ENCODE data around the gene CDK11B. TPM values are rescaled to one million over a fixed set of nuclear protein-coding genes. Genes with fewer than 3 reads are reported as not detected.
A peak's percentile ranks its signal among the peaks of the same experiment; 100 is the strongest.

The CDK11B gene
- total RNA-seq, 4 donors from 2014 or later, result 19.4 to 42.3 (median 21.8) TPM

- TF ChIP-seq POLR2A (IDR thresholded peaks at IDR 0.05) (no peak), CTCF (IDR thresholded peaks at IDR 0.05) (no peak)
- intact Hi-C loops (cut with DNase I; ENCODE audit: low total_unique reads), result no loop called here
- DNase-seq (ENCODE audit: low spot score in 2 of 2), result peak; percentile 66 to 96
- no peak overlapping the region for H3K4me3 ChIP-seq (ENCODE audit: low read depth, poor library complexity, severe bottlenecking)
- WGBS, 2 donors, result 4 to 6% methylated on average over 32 to 39 of the region's 81 CpGs
Measured at GRCh38 chr1:1630191-1630964, 28.4 kb downstream of the CDK11B start.

GRCh38 chr1:1629430-1630190 lies 29.2 kb downstream of the CDK11B start:
- DNase-seq (ENCODE audit: low spot score in 2 of 2), result peak in 1 of 2 donors; percentile 88
- no peak overlapping the region for H3K4me3 ChIP-seq (ENCODE audit: low read depth, poor library complexity, severe bottlenecking)
- no peak for TF ChIP-seq CTCF (IDR thresholded peaks at IDR 0.05)
- no peak for TF ChIP-seq POLR2A (IDR thresholded peaks at IDR 0.05)
- intact Hi-C loops (cut with DNase I; ENCODE audit: low total_unique reads), result no loop called here
- WGBS, 2 donors, result 43 to 60% methylated on average over 27 to 38 of the region's 48 CpGs

GRCh38 chr1:1628754-1629429 lies 29.9 kb downstream of the CDK11B start:
- intact Hi-C loops (cut with DNase I; ENCODE audit: low total_unique reads), result no loop called here
- H3K4me3 ChIP-seq (ENCODE audit: low read depth, poor library complexity, severe bottlenecking), result no peak overlapping the region
- 49 to 52% methylated on average over 7 to 41 of the region's 53 CpGs for WGBS, 2 donors
- DNase-seq (ENCODE audit: low spot score in 2 of 2), result peak in 1 of 2 donors; percentile 86
- TF ChIP-seq CTCF (IDR thresholded peaks at IDR 0.05), result no peak
- no peak for TF ChIP-seq POLR2A (IDR thresholded peaks at IDR 0.05)

- intact Hi-C loops (cut with DNase I; ENCODE audit: low total_unique reads), result no loop called here
- DNase-seq (ENCODE audit: low spot score in 2 of 2), result peak in 1 of 2 donors; percentile 87
- WGBS, 2 donors, result 72 to 78% methylated on average over 38 to 52 of the region's 53 CpGs
- TF ChIP-seq CTCF (IDR thresholded peaks at IDR 0.05), result no peak
- no peak for TF ChIP-seq POLR2A (IDR thresholded peaks at IDR 0.05)
- no peak overlapping the region for H3K4me3 ChIP-seq (ENCODE audit: low read depth, poor library complexity, severe bottlenecking)
Measured at GRCh38 chr1:1627829-1628753, 30.7 kb downstream of the CDK11B start.

GRCh38 chr1:1627261-1627828 lies 31.5 kb downstream of the CDK11B start:
- no peak overlapping the region for H3K4me3 ChIP-seq (ENCODE audit: low read depth, poor library complexity, severe bottlenecking)
- no peak for TF ChIP-seq POLR2A (IDR thresholded peaks at IDR 0.05)
- no peak for TF ChIP-seq CTCF (IDR thresholded peaks at IDR 0.05)
- intact Hi-C loops (cut with DNase I; ENCODE audit: low total_unique reads), result no loop called here
- 66% methylated on average over 10 of the region's 37 CpGs; no CpG with 5 or more reads in 1 of the 2 donors for WGBS, 2 donors
- no peak for DNase-seq (ENCODE audit: low spot score in 2 of 2)

Data from lower leg skin (tissue), 4 donors.